GM18951 (cell line): ENCODE measurements around the gene HACD2.

ENCODE experiments used
- POLR2A ChIP-seq: IDR thresholded peaks from 4 replicates; pipeline ENCODE4 v1.6.1; 2011; ENCODE audit warnings: mild to moderate bottlenecking; ENCODE audit not compliant: insufficient read length, insufficient read depth; ENCODE audit errors: extremely low read depth
- in situ Hi-C: fragments of 300-500 bp; cut with MboI; formaldehyde crosslinking; loops from one replicate; pipeline ENCODE4 v1.12.0; 2022; ENCODE audit warnings: low sequenced_read_pairs, mixed read lengths, inconsistent platforms; ENCODE audit not compliant: unreplicated experiment

HACD2 gene

GRCh38 chr3:123444744-123445143 is 140.1 kb downstream of the HACD2 start:
- TF ChIP-seq POLR2A, result no peak
- in situ Hi-C loops, result no loop called here

DNA sequence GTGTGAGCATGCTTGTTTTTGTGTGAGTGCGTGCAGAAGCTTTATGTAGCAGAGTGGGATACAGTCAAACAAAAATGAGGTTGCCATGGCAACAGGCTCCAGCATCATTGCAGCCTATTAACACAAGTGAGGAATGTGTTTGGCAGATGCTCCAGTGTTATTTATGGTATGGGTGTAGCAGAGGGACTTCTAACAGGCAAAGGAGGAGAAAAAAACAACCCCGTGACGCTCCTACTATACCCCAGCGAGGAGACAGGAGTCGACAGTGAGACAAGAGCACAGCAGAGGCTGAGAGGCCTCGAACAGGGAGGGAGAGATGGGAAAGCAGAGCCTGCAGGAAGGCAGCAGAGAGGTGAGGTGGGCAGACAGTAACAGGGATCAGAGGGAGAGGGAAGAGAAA is 140.8 kb downstream of the HACD2 start:
- no peak for TF ChIP-seq POLR2A
- in situ Hi-C loops, result no loop called here

- in situ Hi-C loops, result no loop called here
- TF ChIP-seq POLR2A, result no peak
Observed at GRCh38 chr3:123442908-123443307, 141.9 kb downstream of the HACD2 start.

DNA sequence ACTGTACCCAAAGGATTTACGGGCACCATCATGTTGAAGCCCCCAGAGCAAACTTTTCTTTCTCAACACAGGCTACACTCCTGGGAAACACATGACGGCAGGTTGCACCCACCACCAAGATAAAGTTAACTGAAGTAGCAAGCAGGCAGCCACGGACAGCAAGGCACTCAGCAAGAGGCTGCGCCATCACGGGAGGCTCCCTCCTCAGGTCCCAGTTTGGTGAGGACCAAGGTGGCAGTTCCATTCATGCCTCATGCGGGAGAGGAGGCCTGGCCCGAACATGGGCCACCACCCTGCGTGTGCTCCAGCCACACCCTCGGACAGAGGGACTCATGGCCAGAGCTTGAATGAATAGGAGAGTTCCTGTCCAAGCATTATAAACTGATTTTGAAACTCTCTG is 142.7 kb downstream of the HACD2 start:
- in situ Hi-C loops, result no loop called here
- no peak for TF ChIP-seq POLR2A
